SK-N-MC (cell line): ENCODE results near the gene TP73.

Experiments used
- EZH2 ChIP-seq: fragments of 200-600 bp; sonication (generic); IDR thresholded peaks from one replicate; pipeline ENCODE4 v1.6.1; 2017; ENCODE audit warnings: antibody characterized with exemption
- FOXP2 ChIP-seq: optimal IDR thresholded peaks from 2 replicates; pipeline ENCODE3; 2011; ENCODE audit warnings: mild to moderate bottlenecking, moderate library complexity; ENCODE audit not compliant: insufficient read depth; ENCODE audit errors: extremely low read length, control extremely low read depth
- POLR2AphosphoS5 ChIP-seq: IDR thresholded peaks from 2 replicates; pipeline ENCODE4 v1.6.1; 2012; ENCODE audit warnings: mild to moderate bottlenecking, low read depth, low read length, borderline replicate concordance

DNA sequence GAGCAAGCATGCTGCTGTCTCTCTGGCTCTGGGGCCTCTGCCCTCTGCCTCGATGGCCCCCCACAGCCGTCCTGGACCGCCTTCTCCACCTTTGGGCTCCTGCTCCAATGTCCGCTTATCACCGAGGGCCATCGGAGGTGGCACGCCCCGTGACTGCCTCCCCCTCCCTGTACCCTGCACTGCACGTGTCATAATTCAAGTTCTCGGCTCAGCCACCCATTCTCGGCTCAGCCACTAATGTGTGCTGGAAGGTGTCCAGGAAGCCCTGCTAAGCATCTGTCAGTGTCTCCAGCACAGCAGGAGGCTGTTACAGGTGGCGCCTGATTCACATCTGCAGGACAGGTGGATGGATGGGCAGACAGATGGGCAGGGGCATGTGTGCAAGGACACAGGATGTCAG, 45.5 kb downstream of the TP73 start:
- TF ChIP-seq EZH2 (no peak), POLR2AphosphoS5 (no peak), FOXP2 (no peak)
